Fibroblast of skin of back (primary cell): Measurements from ENCODE around the gene TMOD1.
A peak's percentile ranks its signal among the peaks of the same experiment; 100 is the strongest.

Source experiments
- DNase-seq: peaks from one replicate; pipeline ENCODE4 v3.0.0-alpha.2; 2013

Gene TMOD1

DNA sequence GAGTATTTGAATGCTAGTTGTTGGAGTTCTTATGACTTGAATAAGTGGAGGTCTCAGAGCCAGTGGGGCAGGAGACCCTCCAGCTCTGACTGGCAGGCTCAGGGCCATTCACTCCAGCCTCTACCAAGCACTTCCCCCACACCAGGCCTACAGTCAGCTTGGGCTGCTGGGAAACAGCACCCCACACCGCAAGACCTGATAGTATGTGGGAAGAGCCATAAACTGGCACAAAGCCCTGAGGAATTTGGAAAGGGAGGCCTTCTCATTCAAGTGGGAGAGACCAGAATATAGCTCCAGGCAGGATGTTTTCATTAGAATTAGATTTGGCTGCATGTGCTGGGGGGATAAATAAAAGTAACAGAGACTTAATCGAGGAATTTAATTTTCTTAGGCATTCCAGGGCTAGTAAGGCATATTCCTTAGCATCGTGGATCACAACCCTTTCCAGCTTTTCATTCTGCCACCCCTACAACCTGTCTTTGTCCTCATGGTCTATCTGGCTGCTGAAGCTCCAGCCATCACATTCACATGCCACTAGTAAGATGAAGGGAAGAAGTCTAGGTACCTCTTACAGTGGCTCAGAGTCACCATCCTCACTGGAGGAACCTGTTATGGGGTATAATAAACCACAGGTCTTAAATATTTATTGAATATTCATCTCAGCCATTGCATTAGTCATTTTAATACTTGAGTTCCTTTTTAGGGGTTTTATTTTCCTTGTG, 47.5 kb downstream of the TMOD1 start:
- DNase-seq: no peak

DNA sequence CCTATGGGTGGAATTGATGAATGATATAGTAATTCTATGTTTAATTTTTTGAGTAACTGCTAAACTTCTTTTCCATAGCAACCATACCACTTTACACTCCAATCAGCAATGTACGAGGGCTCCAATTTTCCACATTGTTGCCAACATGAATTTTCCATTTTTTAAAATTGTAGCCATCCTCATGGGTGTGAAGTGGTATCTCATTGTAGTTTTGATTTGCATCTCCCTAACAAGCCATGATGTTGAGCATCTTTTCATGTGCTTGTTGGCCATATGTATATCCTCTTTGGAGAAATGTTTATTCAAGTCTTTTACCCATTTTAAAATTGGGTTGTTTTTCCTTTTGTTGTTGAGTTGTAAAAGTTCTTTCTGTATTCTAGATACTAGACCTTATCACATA, 48.9 kb downstream of the TMOD1 start:
- no peak for DNase-seq

DNA sequence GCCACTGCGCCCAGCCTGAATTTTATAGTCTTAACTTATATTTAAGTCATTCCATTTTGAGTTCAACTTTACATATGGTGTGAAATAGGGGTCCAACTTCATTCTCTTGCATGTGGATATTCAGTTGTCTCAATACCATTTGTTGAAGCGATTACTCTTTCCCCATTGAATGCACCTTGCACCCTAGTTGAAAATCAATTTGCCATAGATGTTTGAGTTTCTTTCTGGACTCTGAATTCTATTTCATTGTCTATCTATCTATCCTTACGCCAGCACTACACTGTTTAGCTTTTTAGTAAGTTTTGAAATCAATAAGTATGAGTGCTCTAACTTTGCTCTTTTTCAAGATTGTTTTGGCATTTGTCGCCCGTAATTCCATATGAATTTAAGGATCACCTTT, 49.8 kb downstream of the TMOD1 start:
- no peak for DNase-seq

DNA sequence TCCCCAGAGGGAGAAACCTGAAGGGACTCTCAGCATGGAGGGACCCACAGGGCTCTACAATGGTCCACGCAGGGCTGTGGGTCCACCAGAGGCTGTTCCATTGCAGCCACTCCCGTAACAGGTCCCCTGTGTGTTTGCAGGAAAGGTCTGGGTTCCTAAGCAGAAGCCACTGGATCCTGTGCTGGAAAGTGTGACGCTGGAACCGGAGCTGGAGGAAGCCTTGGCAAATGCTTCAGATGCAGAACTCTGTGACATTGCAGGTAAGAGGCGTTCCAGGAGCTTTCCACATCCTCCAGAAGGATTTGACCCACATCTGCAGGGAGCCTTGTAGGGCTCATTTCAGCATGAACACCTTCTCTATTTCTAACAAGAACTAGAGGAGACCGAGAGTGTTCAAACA, 51.7 kb downstream of the TMOD1 start:
- no peak for DNase-seq

DNA sequence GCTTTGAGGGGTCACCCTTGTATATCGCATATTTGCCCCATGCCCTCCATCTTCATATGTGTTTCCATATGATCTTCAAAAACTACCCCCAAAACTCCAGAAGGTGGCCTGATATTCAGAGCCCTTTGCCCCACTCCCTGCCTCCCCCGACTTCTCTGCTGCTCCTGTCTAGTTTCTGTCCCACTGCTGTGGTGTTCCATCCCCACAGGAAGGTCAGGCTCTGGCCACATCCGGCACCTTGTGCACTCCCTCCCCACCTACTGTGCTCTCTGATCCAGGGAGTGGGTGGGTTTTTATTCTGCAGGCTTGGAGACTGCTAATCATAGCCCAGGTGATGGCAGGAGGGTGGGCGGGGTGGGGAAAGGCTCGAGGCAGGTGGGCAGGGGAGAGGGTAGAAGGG, 52.4 kb downstream of the TMOD1 start:
- no peak for DNase-seq

DNA sequence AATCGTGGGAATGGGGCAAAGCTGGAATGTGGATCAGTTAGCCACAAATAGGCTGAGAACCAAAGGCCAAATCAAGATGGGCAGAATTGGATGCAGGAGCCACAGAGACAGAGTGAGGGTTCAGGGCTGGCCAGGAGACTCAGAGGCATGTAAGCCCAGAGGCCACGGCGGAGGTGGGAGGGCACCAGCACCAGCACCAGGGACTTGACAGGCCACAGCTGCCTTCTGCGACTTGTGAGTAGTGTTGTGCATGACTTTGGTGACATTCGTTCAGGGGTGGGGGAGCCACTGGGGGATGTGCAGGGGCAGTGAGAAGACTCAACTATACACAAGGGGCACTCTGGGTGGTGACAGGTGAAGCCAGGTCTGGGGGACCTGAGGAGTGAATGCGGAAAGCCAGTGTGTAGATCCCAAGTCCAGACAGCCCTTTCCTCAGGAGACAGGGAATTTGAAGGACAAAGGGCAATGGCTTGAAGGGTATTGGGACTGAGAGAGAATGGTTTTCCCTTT, 53.2 kb downstream of the TMOD1 start:
- no peak for DNase-seq

DNA sequence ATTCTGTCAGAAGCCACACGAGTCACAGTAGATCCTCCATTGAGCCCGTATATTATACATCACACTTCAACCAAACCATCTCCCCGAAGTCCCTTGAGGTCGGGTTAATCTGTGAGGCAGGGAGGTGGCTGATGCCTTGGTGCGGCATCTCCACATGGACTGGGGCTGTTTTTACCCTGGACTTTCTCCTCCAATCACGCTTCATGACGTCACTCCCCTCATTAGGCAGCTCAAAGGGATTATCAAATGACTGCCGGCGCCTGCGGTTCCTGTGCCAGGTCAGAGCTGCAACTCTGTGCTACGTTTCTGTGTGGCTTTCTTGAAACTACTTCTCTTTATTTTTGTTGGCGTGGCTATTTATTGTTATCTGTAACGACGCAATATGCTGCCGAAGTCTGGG, 53.7 kb downstream of the TMOD1 start:
- no peak for DNase-seq

DNA sequence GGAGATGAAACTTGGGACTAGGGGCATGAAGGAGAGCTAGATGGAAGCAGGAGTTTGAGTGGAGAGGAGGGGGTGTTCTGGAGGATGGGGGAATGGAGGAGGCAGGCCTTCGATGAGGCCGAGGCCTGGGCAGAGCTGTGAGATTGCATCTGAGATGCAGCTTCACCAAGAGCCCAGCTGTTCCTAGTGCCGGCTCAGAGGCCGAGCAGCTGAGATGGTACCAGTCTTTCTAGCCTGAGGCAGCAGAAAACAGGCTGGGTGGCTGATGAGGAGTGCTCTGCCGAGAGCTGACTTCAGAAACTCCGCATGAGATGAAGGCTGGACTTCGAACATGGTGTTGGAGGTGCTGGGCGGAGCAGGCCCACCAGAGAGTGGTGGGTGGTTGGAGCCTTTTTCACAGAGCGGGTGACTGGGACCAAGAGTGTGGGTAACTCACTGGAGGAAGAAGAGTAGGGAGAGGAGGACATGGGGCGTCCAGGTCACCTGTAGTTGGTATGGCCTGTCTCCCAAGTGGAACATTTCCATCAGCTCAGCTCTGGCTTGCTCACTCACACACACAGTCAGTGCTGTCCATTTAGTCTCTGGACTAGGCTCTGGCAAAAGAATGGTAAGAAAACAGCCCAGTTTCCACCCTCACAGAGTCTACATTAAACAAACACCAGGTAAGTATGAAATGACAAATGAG, 54.7 kb downstream of the TMOD1 start:
- DNase-seq: no peak

DNA sequence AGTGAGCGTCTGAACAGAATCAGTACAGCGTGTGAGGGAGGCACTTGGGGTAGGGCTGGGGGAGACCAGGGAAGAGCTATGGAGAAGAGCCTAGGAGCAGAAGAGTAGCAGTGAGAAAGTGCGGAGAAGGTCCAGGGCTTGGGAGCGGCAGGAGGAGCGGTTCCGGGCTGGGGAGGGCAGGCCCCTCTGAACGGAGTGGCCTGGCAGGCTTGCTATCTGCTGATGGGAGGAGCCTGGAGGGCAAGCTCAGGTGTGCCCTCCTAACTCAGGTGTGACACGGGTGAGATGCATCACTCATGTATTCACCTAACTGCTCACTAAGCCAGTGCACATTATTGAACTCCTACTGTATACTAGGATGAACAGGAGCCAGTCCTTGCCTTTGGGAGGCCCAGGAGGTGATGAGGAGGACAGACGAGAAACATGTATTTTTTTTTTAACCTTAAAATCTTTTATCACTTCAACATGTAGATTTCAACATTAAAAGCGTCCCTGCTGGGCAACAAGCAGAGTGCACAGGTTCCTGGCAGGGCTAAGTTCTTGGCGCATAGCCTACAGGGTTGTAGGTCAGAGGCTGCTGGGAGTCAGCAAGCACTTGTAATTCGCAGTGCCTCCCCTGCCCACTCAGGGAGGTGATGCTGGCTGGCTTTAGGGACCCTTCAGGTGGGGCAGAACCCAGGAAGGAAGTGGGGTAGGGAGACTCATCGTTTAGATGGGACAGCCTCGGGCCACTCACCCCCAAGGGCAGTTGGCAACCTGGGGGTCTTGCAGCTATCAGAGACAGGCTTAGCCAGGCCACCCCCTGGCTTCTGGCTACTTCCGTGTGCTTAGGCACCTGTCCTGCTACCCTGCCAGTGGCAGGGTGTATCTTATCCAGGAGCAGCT, 55.5 kb downstream of the TMOD1 start:
- DNase-seq: no peak

DNA sequence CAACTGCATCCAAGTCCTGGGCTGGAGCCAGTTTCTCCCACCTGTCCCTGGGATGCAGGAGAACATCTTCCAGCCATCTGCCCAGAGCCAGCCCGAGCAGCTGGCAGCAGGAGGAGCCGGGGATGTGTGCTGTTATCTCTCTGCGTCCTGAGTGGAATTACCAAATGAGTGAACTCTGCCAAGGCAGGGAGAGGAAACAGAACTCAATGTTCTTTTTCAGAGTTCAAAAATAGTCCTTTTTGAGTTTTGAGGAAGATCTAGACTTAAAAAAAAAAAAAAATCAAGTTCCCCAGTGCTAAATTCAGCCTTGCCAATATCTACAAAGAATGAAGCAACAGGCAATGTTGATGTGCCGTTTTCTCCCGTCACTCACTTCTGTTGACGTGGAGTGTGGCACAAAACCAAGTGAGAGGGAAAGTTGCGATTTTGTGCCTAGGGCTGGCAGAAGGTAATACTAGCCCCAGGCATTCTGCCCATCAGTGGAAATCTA, 56.2 kb downstream of the TMOD1 start:
- DNase-seq: no peak

DNA sequence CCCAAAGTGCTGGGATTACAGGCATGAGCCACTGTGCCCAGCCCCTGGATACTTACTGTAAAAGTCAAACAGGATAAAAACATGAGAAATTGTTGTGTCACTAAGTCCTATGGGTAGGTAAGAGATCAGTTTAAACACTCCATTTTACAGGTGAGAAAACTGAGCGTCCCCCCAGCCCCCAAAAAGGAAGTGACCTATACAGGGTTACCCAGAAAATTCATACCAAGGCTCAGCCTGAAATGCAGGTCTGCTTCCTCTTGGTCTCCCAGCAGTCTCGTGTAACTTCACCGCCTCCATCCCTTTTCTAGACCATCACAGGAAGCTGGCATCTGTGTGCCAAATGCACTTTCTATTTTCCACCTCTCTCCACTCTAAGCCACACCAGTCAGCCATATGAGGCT, 57.2 kb downstream of the TMOD1 start:
- DNase-seq: no peak

DNA sequence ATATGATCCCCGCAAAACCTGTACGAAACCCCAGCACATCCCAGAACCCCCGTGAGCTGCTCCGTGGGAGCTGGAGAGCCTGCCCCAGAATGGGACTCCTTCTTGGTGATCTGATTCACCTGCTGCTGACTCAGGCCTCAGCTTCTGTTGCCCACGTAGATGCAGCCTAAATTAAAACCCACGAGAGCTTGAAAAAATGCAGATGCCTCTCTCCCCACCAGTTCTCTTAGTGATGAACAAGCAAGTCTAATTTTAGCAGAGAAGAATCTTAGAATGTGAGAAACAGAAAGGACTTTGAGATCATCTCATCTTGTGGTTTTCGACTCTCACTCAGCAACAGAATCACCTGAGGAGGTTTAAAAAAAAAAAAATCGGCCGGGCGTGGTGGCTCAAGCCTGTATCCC, 57.6 kb downstream of the TMOD1 start:
- no peak for DNase-seq

DNA sequence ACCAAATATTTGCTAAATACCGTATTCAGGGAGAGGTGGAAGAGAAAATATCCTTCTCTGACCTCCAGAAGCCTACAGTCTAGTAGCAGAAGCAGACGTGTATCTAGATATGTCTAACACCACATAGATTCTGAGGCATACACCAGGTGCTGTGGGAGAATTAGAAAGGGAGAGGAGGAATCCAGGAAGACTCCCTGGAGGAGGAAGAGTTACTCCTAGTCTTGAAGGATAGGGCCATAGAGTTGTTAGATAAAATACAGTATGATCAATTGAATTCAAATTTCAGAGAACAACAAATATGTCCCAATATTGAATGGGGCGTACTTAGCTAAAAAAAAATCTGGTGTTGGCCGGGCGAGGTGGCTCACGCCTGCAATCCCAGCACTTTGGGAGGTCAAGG, 58.7 kb downstream of the TMOD1 start:
- no peak for DNase-seq

DNA sequence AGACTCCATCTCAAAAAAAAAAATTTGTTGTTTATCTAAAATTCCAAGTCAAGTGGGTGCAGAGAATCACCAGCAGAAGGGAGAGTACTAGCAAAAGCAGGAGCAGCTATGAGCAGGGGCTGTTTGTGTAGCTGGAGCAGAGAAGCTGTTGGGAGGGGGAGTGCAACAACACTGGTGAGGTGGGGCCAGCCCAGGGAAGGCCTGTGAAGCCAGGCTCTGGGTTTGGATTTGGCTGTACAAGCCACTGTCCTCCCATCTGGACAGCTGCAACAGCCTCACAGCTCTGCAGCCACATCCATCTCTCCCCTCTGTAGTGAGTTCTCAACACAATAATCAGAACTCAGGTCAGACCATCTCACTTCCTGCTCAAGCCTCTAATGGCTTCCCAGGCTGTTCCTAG, 59.4 kb downstream of the TMOD1 start:
- DNase-seq: no peak

DNA sequence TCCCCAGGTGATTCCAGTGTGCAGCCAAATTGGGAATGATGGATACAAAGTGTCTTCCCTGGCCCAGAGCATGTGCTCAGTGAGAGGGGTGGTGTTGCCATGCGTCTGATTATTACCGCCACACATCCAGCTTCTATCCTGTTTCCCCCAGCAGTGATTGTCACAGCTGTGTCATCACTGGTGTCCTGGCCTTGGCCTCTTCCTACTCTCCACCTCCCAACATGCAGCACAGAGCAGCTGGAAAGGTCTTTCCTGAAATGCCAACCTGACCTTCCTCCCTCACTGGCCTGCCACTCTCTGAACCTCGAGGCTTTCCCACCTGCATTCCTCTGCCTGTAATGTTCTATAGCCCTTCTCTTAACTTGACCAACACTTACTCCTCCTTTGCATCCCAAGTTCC, 60.0 kb downstream of the TMOD1 start:
- no peak for DNase-seq

DNA sequence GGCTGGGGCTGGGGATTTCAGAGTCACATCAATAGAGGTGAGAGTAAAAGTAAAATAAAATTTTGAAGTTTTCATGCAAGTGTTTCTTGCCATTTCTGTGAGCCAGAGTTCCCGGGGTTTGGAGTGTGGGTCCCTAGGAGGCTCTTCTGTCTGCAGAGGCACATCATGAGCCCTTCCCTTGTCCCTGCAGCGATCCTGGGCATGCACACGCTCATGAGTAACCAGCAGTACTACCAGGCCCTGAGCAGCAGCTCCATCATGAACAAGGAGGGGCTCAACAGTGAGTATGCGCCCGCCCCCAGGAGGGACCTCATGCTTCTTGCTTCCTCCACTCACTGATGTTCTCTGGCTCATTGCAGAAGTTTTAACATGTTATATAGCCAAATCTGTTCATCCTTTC, 61.1 kb downstream of the TMOD1 start:
- no peak for DNase-seq

DNA sequence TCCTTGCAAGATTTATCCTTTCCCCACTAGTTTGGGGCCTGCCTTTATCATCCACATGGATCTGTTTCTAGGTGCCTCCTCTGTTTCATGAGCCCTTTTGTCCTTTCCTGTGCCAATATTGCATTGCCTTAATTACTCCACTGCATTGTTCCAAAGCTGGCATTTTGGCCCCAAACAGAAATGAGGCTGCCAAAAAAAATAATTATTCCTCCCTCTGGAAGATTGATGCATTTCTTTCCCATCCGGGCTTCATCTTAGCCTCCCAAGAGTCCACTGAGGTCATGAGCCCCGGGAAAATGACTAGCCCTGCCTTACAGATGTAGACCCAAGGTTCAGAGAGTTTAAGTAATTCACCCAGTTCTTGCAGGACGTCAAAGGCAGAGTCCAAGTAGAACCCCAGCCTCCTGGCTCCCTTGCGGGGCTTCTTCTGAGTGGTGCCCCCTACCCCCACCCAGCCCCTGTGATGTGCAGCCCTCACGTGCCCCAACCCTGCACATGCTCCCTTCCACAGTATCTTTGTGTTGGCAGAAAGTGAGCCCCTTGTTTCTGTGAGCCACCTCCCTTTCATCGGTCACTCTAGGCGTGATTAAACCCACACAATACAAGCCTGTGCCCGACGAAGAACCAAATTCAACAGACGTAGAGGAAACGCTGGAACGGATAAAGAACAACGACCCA, 62.1 kb downstream of the TMOD1 start:
- DNase-seq: no peak

DNA sequence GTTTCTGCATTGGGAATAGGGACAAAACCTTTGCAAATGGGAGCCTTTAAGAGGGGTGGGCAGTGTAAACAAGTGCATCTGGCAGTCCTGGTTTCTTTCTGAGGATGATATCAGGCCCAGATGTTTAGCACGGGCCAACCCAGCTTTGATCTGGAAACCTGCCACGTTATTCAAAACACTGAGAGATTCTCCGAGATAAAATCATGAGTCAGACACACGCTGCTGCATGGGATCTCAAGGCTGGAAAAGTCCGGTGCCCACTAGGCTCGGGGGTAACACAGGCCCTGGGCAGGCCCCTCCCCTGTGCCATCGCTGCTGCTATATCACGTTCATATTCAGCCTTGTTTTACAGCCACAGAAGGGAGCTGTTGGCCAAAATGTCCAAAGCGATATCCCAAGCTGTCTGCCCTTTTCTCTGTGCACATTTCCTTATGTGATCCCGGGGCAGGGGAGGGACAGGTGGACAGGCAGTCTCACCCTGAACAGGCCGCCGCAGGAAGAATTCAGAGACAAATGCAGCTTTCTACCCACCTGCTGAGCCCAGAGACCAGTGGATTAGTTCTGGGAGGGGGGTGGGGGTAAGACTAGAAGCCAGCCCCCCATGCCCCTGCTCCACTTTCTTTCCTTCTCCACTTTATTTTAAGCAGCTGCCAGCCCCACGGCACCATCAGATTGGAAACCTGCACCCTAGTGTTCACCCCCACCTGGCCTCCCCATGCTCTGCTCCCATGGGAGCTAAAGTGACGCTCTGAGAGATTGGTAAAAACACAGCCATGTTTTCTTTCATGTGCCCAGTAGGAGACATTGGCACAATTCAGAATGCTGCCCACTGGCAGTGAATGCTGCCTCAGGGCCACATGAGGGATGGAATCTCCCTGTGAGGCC, 63.1 kb downstream of the TMOD1 start:
- peak; percentile 21 for DNase-seq

DNA sequence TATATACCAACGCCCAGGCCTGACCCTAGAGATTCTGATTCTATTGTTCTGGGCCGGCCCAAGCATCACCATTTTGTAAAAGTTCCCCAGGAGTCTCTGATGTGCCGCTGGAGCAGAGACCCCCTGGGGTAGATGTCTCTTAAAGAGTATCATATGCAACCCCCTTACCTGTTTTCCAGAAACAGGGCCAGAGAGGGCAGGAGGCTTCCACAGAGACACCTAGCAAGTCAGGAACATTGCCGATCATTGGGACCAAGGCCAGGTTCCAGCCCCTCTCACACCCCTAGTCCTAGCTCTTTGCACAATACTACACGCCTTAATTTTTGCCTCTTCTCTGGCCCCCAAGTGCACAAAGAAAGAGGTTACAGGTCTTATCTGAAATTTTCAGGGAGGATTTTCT, 63.8 kb downstream of the TMOD1 start:
- DNase-seq: no peak

DNA sequence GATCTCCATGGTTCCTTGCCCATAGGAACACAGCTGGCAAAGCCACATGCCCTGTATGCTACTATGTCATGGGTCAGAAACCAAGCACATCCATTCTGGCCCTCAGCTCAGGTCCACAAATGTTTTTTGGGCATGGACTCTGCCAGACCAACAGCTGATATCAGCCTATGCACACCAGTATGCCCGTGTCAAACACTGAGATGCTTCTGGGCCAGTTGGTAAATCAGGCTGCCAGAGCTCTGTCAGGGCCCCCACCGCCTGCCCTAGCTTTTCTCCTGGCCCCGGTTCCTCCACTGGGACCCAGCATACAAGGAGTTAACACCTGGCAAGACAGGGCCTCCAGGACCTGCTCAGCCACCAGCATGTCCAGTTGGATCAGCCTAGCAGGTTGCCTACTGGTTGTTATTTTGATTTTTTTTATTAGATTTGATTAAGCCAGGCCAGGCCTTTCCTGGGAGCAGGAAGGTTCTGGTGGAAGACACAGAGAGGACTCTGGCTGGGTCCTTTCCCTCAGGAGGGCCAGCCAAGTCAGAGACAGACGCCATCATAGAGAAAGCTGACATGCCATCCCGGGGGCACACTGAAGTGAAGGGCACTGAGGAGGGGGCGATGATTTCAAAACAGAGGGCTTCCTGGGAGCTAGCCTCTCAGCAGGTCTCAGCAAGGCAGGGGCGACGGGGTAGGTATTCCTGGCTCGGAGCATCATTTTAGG, 65.9 kb downstream of the TMOD1 start:
- no peak for DNase-seq

DNA sequence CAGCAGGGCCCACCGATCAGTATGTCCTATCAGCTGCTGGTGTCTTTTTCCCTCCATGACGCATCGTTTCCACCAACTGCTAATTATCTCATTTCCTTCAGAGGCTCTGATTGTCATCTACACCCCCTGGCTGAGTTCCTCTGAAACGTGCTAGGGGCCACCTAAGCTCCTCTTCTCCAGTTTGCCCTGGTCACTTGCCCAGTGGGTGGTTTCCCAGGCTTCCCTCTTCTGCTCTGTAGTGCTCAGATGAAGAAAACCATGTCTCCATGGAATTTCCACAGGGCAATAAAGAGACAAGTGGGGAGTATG, 66.4 kb downstream of the TMOD1 start:
- DNase-seq: no peak
